Muscle layer of duodenum (tissue), 2 donors: Measurements from ENCODE around the gene KTN1.

Source experiments
- H3K27ac ChIP-seq: one replicate; pipeline ENCODE4 v1.7.0; 2013; ENCODE audit warnings: mild to moderate bottlenecking, low read length
- H3K27me3 ChIP-seq: one replicate; pipeline ENCODE4 v1.7.0; 2013; ENCODE audit warnings: low read depth, mild to moderate bottlenecking, control low read depth, low read length
- H3K36me3 ChIP-seq, 2 donors: one replicate each; pipeline ENCODE4 v1.7.0; 2013; ENCODE audit warnings: low read length in 2 of 2, control low read depth in 1 of 2, mild to moderate bottlenecking in 1 of 2; ENCODE audit not compliant: insufficient read depth in 2 of 2, control insufficient read depth in 1 of 2
- H3K4me1 ChIP-seq, 2 donors: one replicate each; pipeline ENCODE4 v1.7.0; 2013; ENCODE audit warnings: low read length in 2 of 2, mild to moderate bottlenecking in 2 of 2, control low read depth in 1 of 2, moderate library complexity in 1 of 2; ENCODE audit not compliant: insufficient read depth in 2 of 2, control insufficient read depth in 1 of 2
- H3K4me3 ChIP-seq, 2 donors: one replicate each; pipeline ENCODE4 v1.7.0; 2013; ENCODE audit warnings: low read length in 2 of 2, low read depth in 1 of 2, mild to moderate bottlenecking in 1 of 2
- H3K9me3 ChIP-seq, 2 donors: one replicate each; pipeline ENCODE4 v1.7.0; 2013; ENCODE audit warnings: low read length in 2 of 2, control low read depth in 1 of 2, mild to moderate bottlenecking in 1 of 2; ENCODE audit not compliant: control insufficient read depth in 1 of 2
- donor health status: healthy.

Gene KTN1, protein sequence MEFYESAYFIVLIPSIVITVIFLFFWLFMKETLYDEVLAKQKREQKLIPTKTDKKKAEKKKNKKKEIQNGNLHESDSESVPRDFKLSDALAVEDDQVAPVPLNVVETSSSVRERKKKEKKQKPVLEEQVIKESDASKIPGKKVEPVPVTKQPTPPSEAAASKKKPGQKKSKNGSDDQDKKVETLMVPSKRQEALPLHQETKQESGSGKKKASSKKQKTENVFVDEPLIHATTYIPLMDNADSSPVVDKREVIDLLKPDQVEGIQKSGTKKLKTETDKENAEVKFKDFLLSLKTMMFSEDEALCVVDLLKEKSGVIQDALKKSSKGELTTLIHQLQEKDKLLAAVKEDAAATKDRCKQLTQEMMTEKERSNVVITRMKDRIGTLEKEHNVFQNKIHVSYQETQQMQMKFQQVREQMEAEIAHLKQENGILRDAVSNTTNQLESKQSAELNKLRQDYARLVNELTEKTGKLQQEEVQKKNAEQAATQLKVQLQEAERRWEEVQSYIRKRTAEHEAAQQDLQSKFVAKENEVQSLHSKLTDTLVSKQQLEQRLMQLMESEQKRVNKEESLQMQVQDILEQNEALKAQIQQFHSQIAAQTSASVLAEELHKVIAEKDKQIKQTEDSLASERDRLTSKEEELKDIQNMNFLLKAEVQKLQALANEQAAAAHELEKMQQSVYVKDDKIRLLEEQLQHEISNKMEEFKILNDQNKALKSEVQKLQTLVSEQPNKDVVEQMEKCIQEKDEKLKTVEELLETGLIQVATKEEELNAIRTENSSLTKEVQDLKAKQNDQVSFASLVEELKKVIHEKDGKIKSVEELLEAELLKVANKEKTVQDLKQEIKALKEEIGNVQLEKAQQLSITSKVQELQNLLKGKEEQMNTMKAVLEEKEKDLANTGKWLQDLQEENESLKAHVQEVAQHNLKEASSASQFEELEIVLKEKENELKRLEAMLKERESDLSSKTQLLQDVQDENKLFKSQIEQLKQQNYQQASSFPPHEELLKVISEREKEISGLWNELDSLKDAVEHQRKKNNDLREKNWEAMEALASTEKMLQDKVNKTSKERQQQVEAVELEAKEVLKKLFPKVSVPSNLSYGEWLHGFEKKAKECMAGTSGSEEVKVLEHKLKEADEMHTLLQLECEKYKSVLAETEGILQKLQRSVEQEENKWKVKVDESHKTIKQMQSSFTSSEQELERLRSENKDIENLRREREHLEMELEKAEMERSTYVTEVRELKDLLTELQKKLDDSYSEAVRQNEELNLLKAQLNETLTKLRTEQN (N-terminal part only)

GRCh38 chr14:55579724-55580469, at the start of gene KTN1:
TSS of gene KTN1 (plus strand) at chr14:55580207. CDS start at chr14:55612049, 31,842 bp downstream.
- peak within 1 kb of the TSS; percentile 81 to 92 for H3K4me3 ChIP-seq
- peaks cover 0 to 4% of the 10 kb centered on the region in 2 donors for H3K36me3 ChIP-seq
- H3K27me3 ChIP-seq, result no peaks in the 10 kb centered on the region
- H3K9me3 ChIP-seq, result no peaks in the 10 kb centered on the region
- peaks cover 15 to 28% of the 10 kb centered on the region in 2 donors for H3K4me1 ChIP-seq
- peak within 1 kb of the TSS; percentile 88 for H3K27ac ChIP-seq

GRCh38 chr14:55530464-55530863, 49.5 kb upstream of the KTN1 start:
- Histone ChIP-seq H3K27ac (no peak overlapping the region), H3K27me3 (no peaks in the 10 kb centered on the region), H3K4me3 (no peak overlapping the region), H3K9me3 (no peaks in the 10 kb centered on the region), H3K36me3 (no peaks in the 10 kb centered on the region), H3K4me1 (no peaks in the 10 kb centered on the region)

- H3K9me3 ChIP-seq, result peaks cover 0 to 6% of the 10 kb centered on the region in 2 donors
- H3K36me3 ChIP-seq, result no peaks in the 10 kb centered on the region
- no peaks in the 10 kb centered on the region for H3K27me3 ChIP-seq
- H3K27ac ChIP-seq, result no peak overlapping the region
- H3K4me1 ChIP-seq, result no peaks in the 10 kb centered on the region
- no peak overlapping the region for H3K4me3 ChIP-seq
These were observed 47.2 kb upstream of the KTN1 start for GRCh38 chr14:55532645-55533344.

GRCh38 chr14:55533960-55534359, 46.0 kb upstream of the KTN1 start:
- Histone ChIP-seq H3K36me3 (no peaks in the 10 kb centered on the region), H3K4me1 (no peaks in the 10 kb centered on the region), H3K4me3 (no peak overlapping the region), H3K9me3 (peaks cover 0 to 6% of the 10 kb centered on the region in 2 donors), H3K27me3 (no peaks in the 10 kb centered on the region), H3K27ac (no peak overlapping the region)

DNA sequence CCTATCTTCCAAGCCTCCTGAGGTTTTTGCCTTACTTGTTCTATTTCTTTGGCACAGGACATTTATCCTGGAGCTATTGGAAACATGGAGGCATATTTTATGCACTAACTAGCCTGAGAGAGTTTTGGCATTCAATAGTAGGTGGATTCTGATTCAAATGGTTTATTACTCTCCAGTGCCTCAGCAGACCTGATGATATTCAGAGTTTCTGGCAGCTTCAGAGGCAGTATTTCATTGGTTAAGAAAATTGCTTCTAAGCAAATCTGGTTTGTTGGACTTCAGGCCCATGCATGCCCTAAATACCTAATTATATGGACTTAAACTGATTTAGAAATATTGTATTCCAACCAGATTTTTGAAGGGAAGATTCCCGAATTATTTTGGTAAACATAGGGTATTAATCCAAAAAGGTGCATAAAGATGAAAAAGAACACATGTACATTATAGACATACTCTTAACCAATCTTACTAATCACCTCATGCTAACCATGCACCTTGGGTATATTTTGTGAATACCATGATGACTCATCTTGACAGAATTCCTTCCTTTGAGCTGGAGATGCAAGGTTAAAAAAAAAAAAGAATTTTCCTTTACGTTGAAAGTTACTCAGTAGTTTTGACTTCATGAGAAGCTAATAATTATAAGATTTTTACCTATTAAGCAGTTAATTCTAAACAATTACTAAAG, 44.3 kb upstream of the KTN1 start:
- H3K4me3 ChIP-seq, result no peak overlapping the region
- no peak overlapping the region for H3K27ac ChIP-seq
- H3K27me3 ChIP-seq, result no peaks in the 10 kb centered on the region
- peaks cover 0 to 6% of the 10 kb centered on the region in 2 donors for H3K9me3 ChIP-seq
- no peaks in the 10 kb centered on the region for H3K36me3 ChIP-seq
- H3K4me1 ChIP-seq, result no peaks in the 10 kb centered on the region

DNA sequence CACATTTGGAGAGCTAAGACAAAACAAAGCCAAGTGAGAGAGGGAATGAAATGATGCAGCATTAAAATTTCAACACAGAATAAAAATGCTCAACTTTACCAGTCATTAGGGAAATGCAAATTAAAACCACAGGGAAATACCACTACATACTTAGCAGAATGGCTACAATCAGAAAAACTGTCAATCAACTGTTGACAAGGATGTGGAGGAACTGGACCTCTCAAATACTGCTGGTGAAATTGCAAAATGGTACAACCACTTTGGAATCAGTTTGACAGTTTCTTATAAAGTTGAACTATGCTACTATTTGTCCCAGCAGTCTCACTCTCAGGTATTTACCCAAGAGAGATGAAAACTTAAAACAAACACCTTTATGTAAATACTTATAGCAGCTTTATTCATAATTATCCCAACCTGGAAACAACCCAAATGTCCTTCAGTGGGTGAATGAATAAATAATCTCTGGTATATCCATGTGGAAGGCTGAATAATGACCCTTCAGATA, 43.8 kb upstream of the KTN1 start:
- Histone ChIP-seq H3K4me3 (no peak overlapping the region), H3K9me3 (peaks cover 0 to 6% of the 10 kb centered on the region in 2 donors), H3K27ac (no peak overlapping the region), H3K36me3 (no peaks in the 10 kb centered on the region), H3K27me3 (no peaks in the 10 kb centered on the region), H3K4me1 (no peaks in the 10 kb centered on the region)

DNA sequence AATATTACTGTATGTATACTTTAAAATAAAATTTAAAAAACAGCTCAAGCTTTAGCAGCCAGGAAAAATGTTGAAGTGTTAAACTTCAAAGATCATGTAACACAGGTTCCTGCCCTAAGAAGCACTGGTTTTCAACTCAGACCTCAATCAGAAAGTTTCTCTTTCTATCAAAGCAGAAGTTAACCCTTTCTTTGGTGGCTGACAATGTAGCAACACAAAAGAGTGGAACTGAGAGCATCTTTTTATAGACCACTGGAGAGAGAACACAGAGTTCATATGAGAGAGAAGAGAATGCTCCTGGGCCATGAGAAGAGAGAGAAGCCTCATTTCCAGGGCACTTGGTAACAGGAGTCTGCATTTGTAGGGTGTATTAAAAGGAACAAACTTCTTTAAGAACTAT, 42.2 kb upstream of the KTN1 start:
- H3K27ac ChIP-seq, result no peak overlapping the region
- H3K4me1 ChIP-seq, result no peaks in the 10 kb centered on the region
- H3K36me3 ChIP-seq, result no peaks in the 10 kb centered on the region
- H3K9me3 ChIP-seq, result peaks cover 0 to 6% of the 10 kb centered on the region in 2 donors
- H3K4me3 ChIP-seq, result no peak overlapping the region
- no peaks in the 10 kb centered on the region for H3K27me3 ChIP-seq

- H3K4me3 ChIP-seq, result no peak overlapping the region
- no peaks in the 10 kb centered on the region for H3K36me3 ChIP-seq
- H3K27ac ChIP-seq, result no peak overlapping the region
- H3K27me3 ChIP-seq, result no peaks in the 10 kb centered on the region
- H3K9me3 ChIP-seq, result peaks cover 0 to 6% of the 10 kb centered on the region in 2 donors
- no peaks in the 10 kb centered on the region for H3K4me1 ChIP-seq
These were observed 40.0 kb upstream of the KTN1 start for GRCh38 chr14:55539975-55540374.

- Histone ChIP-seq H3K36me3 (no peaks in the 10 kb centered on the region), H3K27me3 (no peaks in the 10 kb centered on the region), H3K4me3 (no peak overlapping the region), H3K27ac (no peak overlapping the region), H3K9me3 (peaks cover 0 to 6% of the 10 kb centered on the region in 2 donors), H3K4me1 (no peaks in the 10 kb centered on the region)
These were observed 38.9 kb upstream of the KTN1 start for GRCh38 chr14:55540847-55541773.
